HepG2 (cell line): ENCODE results near the gene ATP6V0D1. TPM values are rescaled to one million over a fixed set of nuclear protein-coding genes. Genes with fewer than 3 reads are reported as not detected.

Source experiments
- CEBPB ChIP-seq: IDR thresholded peaks from 2 replicates; pipeline ENCODE4 v1.6.1; 2011; ENCODE audit warnings: low read depth, low read length, improper control_type of control experiment, borderline replicate concordance
- FOXA1 ChIP-seq, 2 experiments: fragments of 450-650 bp in 1 of 2; sonication (generic) in 1 of 2; formaldehyde crosslinking in 1 of 2; IDR thresholded peaks; 2 replicates each; pipeline versions ENCODE4 v1.4.0 to v1.6.1; 2016 to 2020; ENCODE audit warnings: missing genetic modification reagents in 1 of 2
- HOXA5 ChIP-seq: sonication (generic); formaldehyde crosslinking; IDR thresholded peaks from 2 replicates; pipeline ENCODE4 v1.4.0; 2020; ENCODE audit warnings: missing genetic modification reagents
- LCORL ChIP-seq, 2 experiments: fragments of 450-650 bp in 1 of 2; sonication (generic) in 1 of 2; formaldehyde crosslinking in 1 of 2; IDR thresholded peaks; 2 replicates each; pipeline versions ENCODE4 v1.5.0 to v1.6.1; 2017 to 2020; ENCODE audit warnings: antibody characterized with exemption in 1 of 2, missing genetic modification reagents in 1 of 2
- MED1 ChIP-seq: sonication (generic); formaldehyde crosslinking; IDR thresholded peaks from 2 replicates; pipeline ENCODE4 v1.4.0; 2020; ENCODE audit warnings: missing genetic modification reagents
- RBM39 ChIP-seq: fragments of 200-400 bp; formaldehyde crosslinking; IDR thresholded peaks from one replicate; pipeline ENCODE4 v1.6.1; 2018; ENCODE audit warnings: antibody characterized with exemption, mild to moderate bottlenecking, low read depth, low read length; ENCODE audit not compliant: poor library complexity, severe bottlenecking
- SIX1 ChIP-seq: sonication (generic); formaldehyde crosslinking; IDR thresholded peaks from 2 replicates; pipeline ENCODE4 v1.4.0; 2020; ENCODE audit warnings: missing genetic modification reagents, borderline replicate concordance
- SOX13 ChIP-seq, 3 experiments: fragments of 450-650 bp in 1 of 3; sonication (generic) in 1 of 3; formaldehyde crosslinking in 1 of 3; IDR thresholded peaks in 2 of 3; conservative IDR thresholded peaks in 1 of 3; 2 replicates each; pipeline versions ENCODE4 v1.5.0 to v1.6.1; 2016 to 2020; ENCODE audit warnings: antibody characterized with exemption in 1 of 3, mild to moderate bottlenecking in 1 of 3, missing compliant biosample characterization in 1 of 3, missing genetic modification reagents in 1 of 3, moderate library complexity in 1 of 3
- TP53 ChIP-seq: sonication (generic); formaldehyde crosslinking; conservative IDR thresholded peaks from 2 replicates; pipeline ENCODE4 v1.4.0; 2020; ENCODE audit warnings: missing genetic modification reagents
- ZBTB8A ChIP-seq: sonication (generic); formaldehyde crosslinking; IDR thresholded peaks from 2 replicates; pipeline ENCODE4 v1.4.0; 2020; ENCODE audit warnings: mild to moderate bottlenecking, low read depth, missing genetic modification reagents, borderline replicate concordance
- ZKSCAN1 ChIP-seq: fragments of 150-350 bp; IDR thresholded peaks from 2 replicates; pipeline ENCODE4 v1.6.1; 2014; ENCODE audit warnings: low read length
- ZNF207 ChIP-seq: fragments of 450-650 bp; IDR thresholded peaks from 2 replicates; pipeline ENCODE4 v1.6.1; 2016; ENCODE audit warnings: antibody characterized with exemption, borderline replicate concordance
- ZNF557 ChIP-seq: sonication (generic); formaldehyde crosslinking; IDR thresholded peaks from 2 replicates; pipeline ENCODE4 v1.4.0; 2020; ENCODE audit warnings: missing genetic modification reagents
- ZNF652 ChIP-seq: IDR thresholded peaks from 2 replicates; pipeline ENCODE4 v1.6.1; 2016; ENCODE audit warnings: low read depth, borderline replicate concordance
- ZNF83 ChIP-seq: sonication (generic); formaldehyde crosslinking; IDR thresholded peaks from 2 replicates; pipeline ENCODE4 v1.4.0; 2020; ENCODE audit warnings: missing genetic modification reagents, mild to moderate bottlenecking, borderline replicate concordance
- polyA plus RNA-seq, 8 experiments: library from polyadenylated mRNA; depleted of rRNA in 3 of 8; stranded (reverse) in 7 of 8; unstranded in 1 of 8; fragments of >200 nt; fragmentation: Illumina TruSeq in 4 of 8; extraction: Trizol in 4 of 8; gene quantifications; 2 replicates each; pipeline versions ENCODE4 v1.2.1 to v1.2.3, GENCODE V29; 2011 to 2016; ENCODE audit warnings: low read depth in 4 of 8, missing spikeins in 1 of 8, mixed read lengths in 1 of 8; ENCODE audit not compliant: insufficient read depth in 1 of 8
- total RNA-seq, 5 experiments: library from RNA; depleted of rRNA; stranded (reverse); fragments of >200 nt; fragmentation: Illumina TruSeq; extraction: Trizol; gene quantifications; 2 replicates each; pipeline ENCODE4 v1.2.3, GENCODE V29; 2016; ENCODE audit warnings: low read depth in 1 of 5
- TF ChIP-seq, protein P1 (sequence below): sonication (generic); formaldehyde crosslinking; IDR thresholded peaks from one replicate; pipeline ENCODE4 v1.5.1; 2020; ENCODE audit warnings: mild to moderate bottlenecking, missing genetic modification reagents; ENCODE audit errors: not compliant biosample characterization
- TF ChIP-seq, protein P2 (sequence below): sonication (generic); formaldehyde crosslinking; IDR thresholded peaks from 2 replicates; pipeline ENCODE4 v1.4.0; 2020; ENCODE audit warnings: mild to moderate bottlenecking, low read depth, missing genetic modification reagents
- TF ChIP-seq, protein P3 (sequence below): sonication (generic); formaldehyde crosslinking; conservative IDR thresholded peaks from 2 replicates; pipeline ENCODE4 v1.4.0; 2020; ENCODE audit warnings: missing genetic modification reagents

Gene ATP6V0D1
- total and polyA plus RNA-seq, 2 of the 13 experiments (the other 11 are each of a cell fraction or from before 2014, with no cell fraction given) = 51.1 to 61.3 TPM

DNA sequence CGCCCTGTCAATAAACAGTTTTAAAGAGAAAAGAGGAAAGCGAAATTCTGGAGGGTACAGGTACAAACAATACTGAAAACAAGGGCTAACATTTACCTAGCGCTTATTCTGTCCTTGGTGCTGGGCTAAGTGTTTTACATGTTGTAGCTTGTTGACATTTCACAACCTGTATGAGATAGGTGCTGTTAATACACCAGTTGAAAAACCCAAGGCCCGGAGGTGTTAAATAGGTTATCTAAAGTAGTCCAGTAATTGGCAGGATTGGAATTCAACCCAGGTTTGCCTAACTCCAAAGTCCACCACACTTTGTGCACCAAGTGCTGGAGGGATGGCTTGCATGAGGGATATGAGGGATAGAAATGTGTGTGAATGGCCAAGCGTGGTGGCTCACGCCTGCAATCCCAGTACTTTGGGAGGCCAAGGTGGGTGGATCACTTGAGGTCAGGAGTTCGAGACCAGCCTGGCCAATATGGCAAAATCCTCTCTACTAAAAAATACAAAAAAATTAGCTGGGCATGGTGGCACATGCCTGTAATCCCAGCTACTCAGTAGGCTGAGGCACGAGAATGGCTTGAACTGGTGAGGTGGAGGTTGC, 2.9 kb downstream of the ATP6V0D1 start (continued):
- TF ChIP-seq LCORL (IDR thresholded peaks at IDR 0.05) (no peak), LCORL (CRISPR knock-in tag; IDR thresholded peaks at IDR 0.05) (0 out of 2 replicates have a peak, but pooled peaks have one; percentile 35), SIX1 (CRISPR knock-in tag) (0 out of 2 replicates have a peak, but pooled peaks have one; percentile 32), ZNF83 (CRISPR knock-in tag) (no peak), HOXA5 (CRISPR knock-in tag) (no peak), ZNF207 (no peak), ZNF557 (CRISPR knock-in tag) (no peak), ZBTB8A (CRISPR knock-in tag) (no peak), SOX13 (IDR thresholded peaks at IDR 0.05) (no peak), SOX13 (CRISPR knock-in tag; conservative IDR thresholded peaks at IDR 0.05 in 1 of 2, IDR thresholded peaks at IDR 0.05 in 1 of 2) (peak in 1 of 2 experiments; percentile 53; a peak in 2 of 4 replicates), FOXA1 (IDR thresholded peaks at IDR 0.05) (peak; percentile 51; the same call in 1 of the 2 replicates), FOXA1 (CRISPR knock-in tag; IDR thresholded peaks at IDR 0.05) (peak; percentile 74), CEBPB (peak; percentile 55; the same call in 1 of the 2 replicates), ZKSCAN1 (no peak), RBM39 (no peak), ZNF652 (no peak), TP53 (CRISPR knock-in tag) (no peak), MED1 (no peak)
- TF ChIP-seq, protein P1, sequence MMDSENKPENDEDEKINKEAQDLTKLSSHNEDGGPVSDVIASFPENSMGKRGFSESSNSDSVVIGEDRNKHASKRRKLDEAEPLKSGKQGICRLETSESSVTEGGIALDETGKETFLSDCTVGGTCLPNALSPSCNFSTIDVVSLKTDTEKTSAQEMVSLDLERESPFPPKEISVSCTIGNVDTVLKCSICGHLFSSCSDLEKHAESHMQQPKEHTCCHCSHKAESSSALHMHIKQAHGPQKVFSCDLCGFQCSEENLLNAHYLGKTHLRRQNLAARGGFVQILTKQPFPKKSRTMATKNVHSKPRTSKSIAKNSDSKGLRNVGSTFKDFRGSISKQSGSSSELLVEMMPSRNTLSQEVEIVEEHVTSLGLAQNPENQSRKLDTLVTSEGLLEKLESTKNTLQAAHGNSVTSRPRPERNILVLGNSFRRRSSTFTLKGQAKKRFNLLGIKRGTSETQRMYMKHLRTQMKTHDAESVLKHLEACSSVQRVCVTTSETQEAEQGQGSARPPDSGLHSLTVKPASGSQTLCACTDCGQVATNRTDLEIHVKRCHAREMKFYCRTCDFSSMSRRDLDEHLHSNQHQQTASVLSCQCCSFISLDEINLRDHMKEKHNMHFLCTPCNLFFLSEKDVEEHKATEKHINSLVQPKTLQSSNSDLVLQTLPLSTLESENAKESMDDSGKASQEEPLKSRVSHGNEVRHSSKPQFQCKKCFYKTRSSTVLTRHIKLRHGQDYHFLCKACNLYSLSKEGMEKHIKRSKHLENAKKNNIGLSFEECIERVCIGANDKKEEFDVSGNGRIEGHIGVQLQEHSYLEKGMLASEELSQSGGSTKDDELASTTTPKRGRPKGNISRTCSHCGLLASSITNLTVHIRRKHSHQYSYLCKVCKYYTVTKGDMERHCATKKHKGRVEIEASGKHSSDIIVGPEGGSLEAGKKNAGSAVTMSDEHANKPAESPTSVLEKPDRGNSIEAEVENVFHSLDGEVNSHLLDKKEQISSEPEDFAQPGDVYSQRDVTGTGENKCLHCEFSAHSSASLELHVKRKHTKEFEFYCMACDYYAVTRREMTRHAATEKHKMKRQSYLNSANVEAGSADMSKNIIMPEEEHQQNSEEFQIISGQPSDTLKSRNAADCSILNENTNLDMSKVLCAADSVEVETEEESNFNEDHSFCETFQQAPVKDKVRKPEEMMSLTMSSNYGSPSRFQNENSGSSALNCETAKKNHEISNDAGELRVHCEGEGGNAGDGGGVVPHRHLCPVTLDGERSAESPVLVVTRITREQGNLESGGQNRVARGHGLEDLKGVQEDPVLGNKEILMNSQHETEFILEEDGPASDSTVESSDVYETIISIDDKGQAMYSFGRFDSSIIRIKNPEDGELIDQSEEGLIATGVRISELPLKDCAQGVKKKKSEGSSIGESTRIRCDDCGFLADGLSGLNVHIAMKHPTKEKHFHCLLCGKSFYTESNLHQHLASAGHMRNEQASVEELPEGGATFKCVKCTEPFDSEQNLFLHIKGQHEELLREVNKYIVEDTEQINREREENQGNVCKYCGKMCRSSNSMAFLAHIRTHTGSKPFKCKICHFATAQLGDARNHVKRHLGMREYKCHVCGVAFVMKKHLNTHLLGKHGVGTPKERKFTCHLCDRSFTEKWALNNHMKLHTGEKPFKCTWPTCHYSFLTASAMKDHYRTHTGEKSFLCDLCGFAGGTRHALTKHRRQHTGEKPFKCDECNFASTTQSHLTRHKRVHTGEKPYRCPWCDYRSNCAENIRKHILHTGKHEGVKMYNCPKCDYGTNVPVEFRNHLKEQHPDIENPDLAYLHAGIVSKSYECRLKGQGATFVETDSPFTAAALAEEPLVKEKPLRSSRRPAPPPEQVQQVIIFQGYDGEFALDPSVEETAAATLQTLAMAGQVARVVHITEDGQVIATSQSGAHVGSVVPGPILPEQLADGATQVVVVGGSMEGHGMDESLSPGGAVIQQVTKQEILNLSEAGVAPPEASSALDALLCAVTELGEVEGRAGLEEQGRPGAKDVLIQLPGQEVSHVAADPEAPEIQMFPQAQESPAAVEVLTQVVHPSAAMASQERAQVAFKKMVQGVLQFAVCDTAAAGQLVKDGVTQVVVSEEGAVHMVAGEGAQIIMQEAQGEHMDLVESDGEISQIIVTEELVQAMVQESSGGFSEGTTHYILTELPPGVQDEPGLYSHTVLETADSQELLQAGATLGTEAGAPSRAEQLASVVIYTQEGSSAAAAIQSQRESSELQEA (CRISPR knock-in tag) = no peak
- TF ChIP-seq, protein P2, sequence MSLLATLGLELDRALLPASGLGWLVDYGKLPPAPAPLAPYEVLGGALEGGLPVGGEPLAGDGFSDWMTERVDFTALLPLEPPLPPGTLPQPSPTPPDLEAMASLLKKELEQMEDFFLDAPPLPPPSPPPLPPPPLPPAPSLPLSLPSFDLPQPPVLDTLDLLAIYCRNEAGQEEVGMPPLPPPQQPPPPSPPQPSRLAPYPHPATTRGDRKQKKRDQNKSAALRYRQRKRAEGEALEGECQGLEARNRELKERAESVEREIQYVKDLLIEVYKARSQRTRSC (CRISPR knock-in tag) = no peak
- TF ChIP-seq, protein P3, sequence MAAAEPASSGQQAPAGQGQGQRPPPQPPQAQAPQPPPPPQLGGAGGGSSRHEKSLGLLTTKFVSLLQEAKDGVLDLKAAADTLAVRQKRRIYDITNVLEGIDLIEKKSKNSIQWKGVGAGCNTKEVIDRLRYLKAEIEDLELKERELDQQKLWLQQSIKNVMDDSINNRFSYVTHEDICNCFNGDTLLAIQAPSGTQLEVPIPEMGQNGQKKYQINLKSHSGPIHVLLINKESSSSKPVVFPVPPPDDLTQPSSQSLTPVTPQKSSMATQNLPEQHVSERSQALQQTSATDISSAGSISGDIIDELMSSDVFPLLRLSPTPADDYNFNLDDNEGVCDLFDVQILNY (CRISPR knock-in tag) = no peak
